GM12878 (cell line): Measurements from ENCODE around the gene HAND1.

ENCODE experiments used
- BHLHE40 ChIP-seq, 2 experiments: fragments of 450-650 bp in 1 of 2; IDR thresholded peaks; 2 replicates each; pipeline ENCODE4 v1.6.1; 2011 to 2017; ENCODE audit warnings: low read depth in 2 of 2, borderline replicate concordance in 1 of 2, improper control_type of control experiment in 1 of 2, low read length in 1 of 2, mild to moderate bottlenecking in 1 of 2
- BRCA1 ChIP-seq: IDR thresholded peaks from 2 replicates; pipeline ENCODE4 v1.6.1; 2011; ENCODE audit warnings: low read depth, low read length, improper control_type of control experiment
- CREB1 ChIP-seq: IDR thresholded peaks from 2 replicates; pipeline ENCODE4 v1.6.1; 2012; ENCODE audit warnings: low read depth, mild to moderate bottlenecking, inconsistent platforms
- ETV6 ChIP-seq, 2 experiments: fragments of 450-650 bp in 1 of 2; IDR thresholded peaks in 1 of 2; conservative IDR thresholded peaks in 1 of 2; 2 replicates each; pipeline ENCODE4 v1.6.1; 2014; ENCODE audit warnings: antibody characterized with exemption in 1 of 2, borderline replicate concordance in 1 of 2, low read depth in 1 of 2, mild to moderate bottlenecking in 1 of 2, moderate library complexity in 1 of 2
- EZH2 ChIP-seq: IDR thresholded peaks from 2 replicates; pipeline ENCODE4 v1.6.1; 2012; ENCODE audit warnings: low read depth, mild to moderate bottlenecking, control low read depth, inconsistent platforms, low read length, borderline replicate concordance; ENCODE audit not compliant: control insufficient read depth
- MEF2B ChIP-seq: fragments of 450-650 bp; IDR thresholded peaks from 2 replicates; pipeline ENCODE4 v1.6.1; 2018; ENCODE audit warnings: mild to moderate bottlenecking, moderate library complexity; ENCODE audit not compliant: partially characterized antibody, poor library complexity, severe bottlenecking
- POLR2A ChIP-seq: IDR thresholded peaks from 2 replicates; pipeline ENCODE4 v1.6.1; 2011; ENCODE audit warnings: low read depth, mild to moderate bottlenecking, low read length
- POLR2AphosphoS5 ChIP-seq: IDR thresholded peaks from 2 replicates; pipeline ENCODE4 v1.6.1; 2011; ENCODE audit warnings: mild to moderate bottlenecking, low read length, inconsistent platforms
- TF ChIP-seq, protein P1 (sequence below): fragments of 450-650 bp; IDR thresholded peaks from 2 replicates; pipeline ENCODE4 v1.6.1; 2017; ENCODE audit warnings: antibody characterized with exemption, mild to moderate bottlenecking, moderate library complexity
- TF ChIP-seq, protein P2 (sequence below), 3 experiments: IDR thresholded peaks in 2 of 3; conservative IDR thresholded peaks in 1 of 3; 2 replicates each; pipeline ENCODE4 v1.5.1; 2011; ENCODE audit warnings: low read depth in 3 of 3, low read length in 3 of 3, mild to moderate bottlenecking in 3 of 3, control low read depth in 2 of 3, moderate library complexity in 2 of 3, inconsistent platforms in 1 of 3, mixed read lengths in 1 of 3; ENCODE audit not compliant: control insufficient read depth in 2 of 3, insufficient read depth in 1 of 3; ENCODE audit errors: extremely low read depth in 1 of 3
- TF ChIP-seq, protein P3 (sequence below): IDR thresholded peaks from 2 replicates; pipeline ENCODE4 v1.6.1; 2012; ENCODE audit warnings: low read depth, low read length, improper control_type of control experiment
- TF ChIP-seq, protein P4 (sequence below): IDR thresholded peaks from 2 replicates; pipeline ENCODE4 v1.6.1; 2012; ENCODE audit warnings: low read length, inconsistent platforms

DNA sequence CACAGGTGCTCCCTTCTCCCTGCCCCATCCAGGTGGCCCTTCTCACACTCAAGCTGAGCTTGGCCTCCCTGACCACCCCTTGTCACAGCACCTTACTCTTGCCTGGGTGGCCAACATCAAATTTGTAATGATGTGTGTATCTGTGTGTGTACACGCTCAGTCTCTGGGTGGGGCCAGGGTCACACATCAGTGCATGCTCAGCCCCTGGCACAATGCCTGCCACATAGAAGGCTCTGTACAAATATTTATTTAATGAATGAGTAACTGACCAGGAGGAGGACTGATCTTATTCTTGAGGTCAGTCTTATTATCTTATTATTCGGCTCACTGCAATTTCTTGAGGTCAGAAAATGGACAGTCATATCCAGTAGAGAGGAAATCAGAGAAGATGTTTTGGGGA, 41.3 kb upstream of the HAND1 start:
- TF ChIP-seq CREB1 (no peak), BRCA1 (no peak), MEF2B (no peak), POLR2A (no peak), EZH2 (no peak), BHLHE40 (IDR thresholded peaks at IDR 0.05; ENCODE audit: borderline replicate concordance in 1 of 2, low read depth in 2 of 2, low read length in 1 of 2) (no peak), ETV6 (conservative IDR thresholded peaks at IDR 0.05 in 1 of 2, IDR thresholded peaks at IDR 0.05 in 1 of 2; ENCODE audit: borderline replicate concordance in 1 of 2, low read depth in 1 of 2) (no peak), POLR2AphosphoS5 (no peak)
- TF ChIP-seq, protein P1, sequence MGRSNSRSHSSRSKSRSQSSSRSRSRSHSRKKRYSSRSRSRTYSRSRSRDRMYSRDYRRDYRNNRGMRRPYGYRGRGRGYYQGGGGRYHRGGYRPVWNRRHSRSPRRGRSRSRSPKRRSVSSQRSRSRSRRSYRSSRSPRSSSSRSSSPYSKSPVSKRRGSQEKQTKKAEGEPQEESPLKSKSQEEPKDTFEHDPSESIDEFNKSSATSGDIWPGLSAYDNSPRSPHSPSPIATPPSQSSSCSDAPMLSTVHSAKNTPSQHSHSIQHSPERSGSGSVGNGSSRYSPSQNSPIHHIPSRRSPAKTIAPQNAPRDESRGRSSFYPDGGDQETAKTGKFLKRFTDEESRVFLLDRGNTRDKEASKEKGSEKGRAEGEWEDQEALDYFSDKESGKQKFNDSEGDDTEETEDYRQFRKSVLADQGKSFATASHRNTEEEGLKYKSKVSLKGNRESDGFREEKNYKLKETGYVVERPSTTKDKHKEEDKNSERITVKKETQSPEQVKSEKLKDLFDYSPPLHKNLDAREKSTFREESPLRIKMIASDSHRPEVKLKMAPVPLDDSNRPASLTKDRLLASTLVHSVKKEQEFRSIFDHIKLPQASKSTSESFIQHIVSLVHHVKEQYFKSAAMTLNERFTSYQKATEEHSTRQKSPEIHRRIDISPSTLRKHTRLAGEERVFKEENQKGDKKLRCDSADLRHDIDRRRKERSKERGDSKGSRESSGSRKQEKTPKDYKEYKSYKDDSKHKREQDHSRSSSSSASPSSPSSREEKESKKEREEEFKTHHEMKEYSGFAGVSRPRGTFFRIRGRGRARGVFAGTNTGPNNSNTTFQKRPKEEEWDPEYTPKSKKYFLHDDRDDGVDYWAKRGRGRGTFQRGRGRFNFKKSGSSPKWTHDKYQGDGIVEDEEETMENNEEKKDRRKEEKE: no peak
- TF ChIP-seq, protein P2, sequence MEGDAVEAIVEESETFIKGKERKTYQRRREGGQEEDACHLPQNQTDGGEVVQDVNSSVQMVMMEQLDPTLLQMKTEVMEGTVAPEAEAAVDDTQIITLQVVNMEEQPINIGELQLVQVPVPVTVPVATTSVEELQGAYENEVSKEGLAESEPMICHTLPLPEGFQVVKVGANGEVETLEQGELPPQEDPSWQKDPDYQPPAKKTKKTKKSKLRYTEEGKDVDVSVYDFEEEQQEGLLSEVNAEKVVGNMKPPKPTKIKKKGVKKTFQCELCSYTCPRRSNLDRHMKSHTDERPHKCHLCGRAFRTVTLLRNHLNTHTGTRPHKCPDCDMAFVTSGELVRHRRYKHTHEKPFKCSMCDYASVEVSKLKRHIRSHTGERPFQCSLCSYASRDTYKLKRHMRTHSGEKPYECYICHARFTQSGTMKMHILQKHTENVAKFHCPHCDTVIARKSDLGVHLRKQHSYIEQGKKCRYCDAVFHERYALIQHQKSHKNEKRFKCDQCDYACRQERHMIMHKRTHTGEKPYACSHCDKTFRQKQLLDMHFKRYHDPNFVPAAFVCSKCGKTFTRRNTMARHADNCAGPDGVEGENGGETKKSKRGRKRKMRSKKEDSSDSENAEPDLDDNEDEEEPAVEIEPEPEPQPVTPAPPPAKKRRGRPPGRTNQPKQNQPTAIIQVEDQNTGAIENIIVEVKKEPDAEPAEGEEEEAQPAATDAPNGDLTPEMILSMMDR (IDR thresholded peaks at IDR 0.05 in 2 of 3, conservative IDR thresholded peaks at IDR 0.05 in 1 of 3; ENCODE audit: control insufficient read depth in 2 of 3, extremely low read depth in 1 of 3, insufficient read depth in 1 of 3, low read depth in 3 of 3, low read length in 3 of 3): no peak
- TF ChIP-seq, protein P3, sequence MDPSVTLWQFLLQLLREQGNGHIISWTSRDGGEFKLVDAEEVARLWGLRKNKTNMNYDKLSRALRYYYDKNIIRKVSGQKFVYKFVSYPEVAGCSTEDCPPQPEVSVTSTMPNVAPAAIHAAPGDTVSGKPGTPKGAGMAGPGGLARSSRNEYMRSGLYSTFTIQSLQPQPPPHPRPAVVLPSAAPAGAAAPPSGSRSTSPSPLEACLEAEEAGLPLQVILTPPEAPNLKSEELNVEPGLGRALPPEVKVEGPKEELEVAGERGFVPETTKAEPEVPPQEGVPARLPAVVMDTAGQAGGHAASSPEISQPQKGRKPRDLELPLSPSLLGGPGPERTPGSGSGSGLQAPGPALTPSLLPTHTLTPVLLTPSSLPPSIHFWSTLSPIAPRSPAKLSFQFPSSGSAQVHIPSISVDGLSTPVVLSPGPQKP: no peak
- TF ChIP-seq, protein P4, sequence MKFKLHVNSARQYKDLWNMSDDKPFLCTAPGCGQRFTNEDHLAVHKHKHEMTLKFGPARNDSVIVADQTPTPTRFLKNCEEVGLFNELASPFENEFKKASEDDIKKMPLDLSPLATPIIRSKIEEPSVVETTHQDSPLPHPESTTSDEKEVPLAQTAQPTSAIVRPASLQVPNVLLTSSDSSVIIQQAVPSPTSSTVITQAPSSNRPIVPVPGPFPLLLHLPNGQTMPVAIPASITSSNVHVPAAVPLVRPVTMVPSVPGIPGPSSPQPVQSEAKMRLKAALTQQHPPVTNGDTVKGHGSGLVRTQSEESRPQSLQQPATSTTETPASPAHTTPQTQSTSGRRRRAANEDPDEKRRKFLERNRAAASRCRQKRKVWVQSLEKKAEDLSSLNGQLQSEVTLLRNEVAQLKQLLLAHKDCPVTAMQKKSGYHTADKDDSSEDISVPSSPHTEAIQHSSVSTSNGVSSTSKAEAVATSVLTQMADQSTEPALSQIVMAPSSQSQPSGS: no peak
